Activated naive CD8-positive, alpha-beta T cell treated with anti-CD3 and anti-CD28 coated beads, Interleukin-2, amount 10 ng/mL, durations not matched to agents 7 days and 5 days (primary cell): Measurements from ENCODE around the gene ADCY2. TPM values are rescaled to one million over a fixed set of nuclear protein-coding genes. Genes with fewer than 3 reads are reported as not detected.

Experiments used
- ATAC-seq: fragments of 150-1000 bp; cut with Tn5 transposase; one replicate; pipeline ENCODE4 v1.10.0; 2021; ENCODE audit warnings: low read depth, moderate library complexity
- POLR2A ChIA-PET: fragments of 350-600 bp; sonication (Branson Sonifier 250); formaldehyde crosslinking; loops from one replicate; lab custom pipeline; 2021; ENCODE audit warnings: antibody characterized with exemption; lab: Charles Lee
- DNase-seq: peaks from one replicate; pipeline ENCODE4 v3.0.0; 2021
- H3K27ac Mint-ChIP-seq: one replicate; pipeline ENCODE4 v1.8.0; 2022; ENCODE audit warnings: mild to moderate bottlenecking, mixed read lengths
- H3K27me3 Mint-ChIP-seq: one replicate; pipeline ENCODE4 v1.8.0; 2022; ENCODE audit warnings: mild to moderate bottlenecking, moderate library complexity, mixed read lengths
- H3K36me3 Mint-ChIP-seq: one replicate; pipeline ENCODE4 v1.8.0; 2021; ENCODE audit warnings: mild to moderate bottlenecking, mixed read lengths
- H3K4me1 Mint-ChIP-seq: one replicate; pipeline ENCODE4 v1.8.0; 2021; ENCODE audit warnings: mixed read lengths
- H3K4me3 Mint-ChIP-seq: one replicate; pipeline ENCODE4 v1.8.0; 2022; ENCODE audit warnings: mild to moderate bottlenecking, moderate library complexity, mixed read lengths
- H3K9me3 Mint-ChIP-seq: one replicate; pipeline ENCODE4 v1.8.0; 2021; ENCODE audit warnings: mixed read lengths
- total RNA-seq, 2 experiments: library from RNA; stranded (reverse); gene quantifications; one replicate each; pipeline ENCODE4 v1.2.3, GENCODE V29; 2021

The ADCY2 gene
- total RNA-seq, 2 experiments from 2014 or later: not detected

GRCh38 chr5:7834982-7835381, 439.0 kb downstream of the ADCY2 start:
- no peak for ATAC-seq
- H3K4me1 Mint-ChIP-seq: no peaks in the 10 kb centered on the region

GRCh38 chr5:7837403-7837802, 441.5 kb downstream of the ADCY2 start:
- Mint-ChIP-seq H3K4me3 (no peak overlapping the region), H3K9me3 (no peaks in the 10 kb centered on the region), H3K36me3 (no peaks in the 10 kb centered on the region), H3K27me3 (peaks cover 8% of the 10 kb centered on the region), H3K4me1 (no peaks in the 10 kb centered on the region), H3K27ac (no peak overlapping the region)
- DNase-seq: no peak
- POLR2A ChIA-PET: no interaction called here
- no peak for ATAC-seq

More at GRCh38 chr5:7834982-7835381, 439.0 kb downstream of the ADCY2 start:
- POLR2A ChIA-PET: no interaction called here
- Mint-ChIP-seq H3K27me3 (peaks cover 12% of the 10 kb centered on the region), H3K4me3 (no peak overlapping the region), H3K36me3 (no peaks in the 10 kb centered on the region), H3K27ac (no peak overlapping the region), H3K9me3 (no peaks in the 10 kb centered on the region)
- DNase-seq: no peak

GRCh38 chr5:7842531-7842930, 446.6 kb downstream of the ADCY2 start:
- H3K27me3 Mint-ChIP-seq: peaks cover 22% of the 10 kb centered on the region
- H3K4me1 Mint-ChIP-seq: no peaks in the 10 kb centered on the region
- H3K9me3 Mint-ChIP-seq: no peaks in the 10 kb centered on the region
- H3K36me3 Mint-ChIP-seq: no peaks in the 10 kb centered on the region
- ATAC-seq (no peak), DNase-seq (no peak)
- H3K4me3 Mint-ChIP-seq: no peak overlapping the region
- POLR2A ChIA-PET: no interaction called here
- no peak overlapping the region for H3K27ac Mint-ChIP-seq

- Mint-ChIP-seq H3K27ac (no peak overlapping the region), H3K27me3 (peaks cover 42% of the 10 kb centered on the region), H3K9me3 (no peaks in the 10 kb centered on the region), H3K4me3 (no peak overlapping the region), H3K4me1 (peaks cover 3% of the 10 kb centered on the region), H3K36me3 (no peaks in the 10 kb centered on the region)
- no peak for DNase-seq
- no peak for ATAC-seq
- POLR2A ChIA-PET: no interaction called here
Measured at GRCh38 chr5:7844901-7845300, 449.0 kb downstream of the ADCY2 start.

- Mint-ChIP-seq H3K4me3 (no peak overlapping the region), H3K36me3 (no peaks in the 10 kb centered on the region), H3K4me1 (peaks cover 4% of the 10 kb centered on the region), H3K9me3 (no peaks in the 10 kb centered on the region), H3K27me3 (peaks cover 44% of the 10 kb centered on the region), H3K27ac (no peak overlapping the region)
- DNase-seq: no peak
- no peak for ATAC-seq
- POLR2A ChIA-PET: no interaction called here
Measured at GRCh38 chr5:7845557-7845956, 449.6 kb downstream of the ADCY2 start.

GRCh38 chr5:7846327-7846726, 450.4 kb downstream of the ADCY2 start:
- Mint-ChIP-seq H3K9me3 (no peaks in the 10 kb centered on the region), H3K4me3 (no peak overlapping the region), H3K27me3 (peaks cover 47% of the 10 kb centered on the region), H3K4me1 (peaks cover 6% of the 10 kb centered on the region), H3K36me3 (peaks cover 2% of the 10 kb centered on the region), H3K27ac (no peak overlapping the region)
- ATAC-seq (no peak), DNase-seq (no peak)
- POLR2A ChIA-PET: no interaction called here

GRCh38 chr5:7848296-7848695, 452.4 kb downstream of the ADCY2 start:
- H3K27me3 Mint-ChIP-seq: peaks cover 46% of the 10 kb centered on the region
- POLR2A ChIA-PET: no interaction called here
- DNase-seq (no peak), ATAC-seq (no peak)
- no peak overlapping the region for H3K4me3 Mint-ChIP-seq
- no peak overlapping the region for H3K27ac Mint-ChIP-seq
- peaks cover 2% of the 10 kb centered on the region for H3K9me3 Mint-ChIP-seq
- H3K36me3 Mint-ChIP-seq: peaks cover 2% of the 10 kb centered on the region
- peaks cover 20% of the 10 kb centered on the region for H3K4me1 Mint-ChIP-seq

GRCh38 chr5:7849681-7850394, 453.9 kb downstream of the ADCY2 start:
- Mint-ChIP-seq H3K4me1 (peaks cover 20% of the 10 kb centered on the region), H3K36me3 (peaks cover 4% of the 10 kb centered on the region), H3K27ac (no peak overlapping the region), H3K27me3 (peaks cover 41% of the 10 kb centered on the region), H3K9me3 (peaks cover 3% of the 10 kb centered on the region), H3K4me3 (peak overlapping the region; percentile 65)
- POLR2A ChIA-PET: interaction anchor here (1.4 kb wide), 1 partner anchor 19 kb away, joined by 3 read pairs; the partner anchor contains the start of genes FASTKD3 and MTRR
- no peak for DNase-seq
- peak; percentile 20 for ATAC-seq

- Mint-ChIP-seq H3K36me3 (peaks cover 4% of the 10 kb centered on the region), H3K27ac (peak within 1 kb of the TSS; percentile 56), H3K4me3 (peak within 1 kb of the TSS; percentile 75), H3K27me3 (peaks cover 43% of the 10 kb centered on the region), H3K9me3 (peaks cover 3% of the 10 kb centered on the region), H3K4me1 (peaks cover 20% of the 10 kb centered on the region)
- ATAC-seq (peak; percentile 25), DNase-seq (no peak)
- POLR2A ChIA-PET: interaction anchor here (0.9 to 1.4 kb wide), 2 partner anchors 18 kb away, joined by 3 read pairs; partner anchors contain the start of genes FASTKD3 and MTRR
Measured at GRCh38 chr5:7850395-7851239, 454.7 kb downstream of the ADCY2 start, which contains the start of gene CFAP90. TSS of gene CFAP90 (minus strand) at chr5:7851133. CDS start at chr5:7851021, 112 bp downstream.

- H3K27ac Mint-ChIP-seq: peak overlapping the region; percentile 56
- ATAC-seq (no peak), DNase-seq (no peak)
- peak overlapping the region; percentile 75 for H3K4me3 Mint-ChIP-seq
- H3K9me3 Mint-ChIP-seq: peaks cover 3% of the 10 kb centered on the region
- H3K36me3 Mint-ChIP-seq: peaks cover 4% of the 10 kb centered on the region
- H3K4me1 Mint-ChIP-seq: peaks cover 20% of the 10 kb centered on the region
- H3K27me3 Mint-ChIP-seq: peaks cover 43% of the 10 kb centered on the region
- POLR2A ChIA-PET: interaction anchor here (0.9 kb wide), 1 partner anchor 18 kb away, joined by 3 read pairs; the partner anchor contains the start of genes FASTKD3 and MTRR
Measured at GRCh38 chr5:7851240-7851592, 455.3 kb downstream of the ADCY2 start.

GRCh38 chr5:7851617-7852289, 455.8 kb downstream of the ADCY2 start:
- ATAC-seq: peak; percentile 67
- peak overlapping the region; percentile 2 for H3K4me3 Mint-ChIP-seq
- H3K27me3 Mint-ChIP-seq: peaks cover 38% of the 10 kb centered on the region

GRCh38 chr5:7852542-7852941, 456.6 kb downstream of the ADCY2 start:
- Mint-ChIP-seq H3K4me1 (peaks cover 21% of the 10 kb centered on the region), H3K36me3 (peaks cover 4% of the 10 kb centered on the region), H3K27me3 (peaks cover 33% of the 10 kb centered on the region), H3K9me3 (peaks cover 3% of the 10 kb centered on the region), H3K27ac (no peak overlapping the region), H3K4me3 (no peak overlapping the region)
- DNase-seq (no peak), ATAC-seq (no peak)
- POLR2A ChIA-PET: no interaction called here

More at GRCh38 chr5:7851617-7852289, 455.8 kb downstream of the ADCY2 start:
- Mint-ChIP-seq H3K27ac (no peak overlapping the region), H3K36me3 (peaks cover 4% of the 10 kb centered on the region), H3K9me3 (peaks cover 3% of the 10 kb centered on the region), H3K4me1 (peaks cover 20% of the 10 kb centered on the region)
- POLR2A ChIA-PET: interaction anchor here (0.9 kb wide), 1 partner anchor 17 kb away, joined by 3 read pairs; the partner anchor contains the start of genes FASTKD3 and MTRR
- DNase-seq: no peak

GRCh38 chr5:7852988-7853387, 457.1 kb downstream of the ADCY2 start:
- ATAC-seq: no peak
- Mint-ChIP-seq H3K4me1 (peaks cover 24% of the 10 kb centered on the region), H3K27me3 (peaks cover 29% of the 10 kb centered on the region), H3K27ac (no peak overlapping the region), H3K4me3 (no peak overlapping the region), H3K36me3 (peaks cover 5% of the 10 kb centered on the region), H3K9me3 (peaks cover 3% of the 10 kb centered on the region)
- no peak for DNase-seq
- POLR2A ChIA-PET: no interaction called here
